OCI-LY1 (cell line): Measurements from ENCODE around the gene ZNF497.
A peak's percentile ranks its signal among the peaks of the same experiment; 100 is the strongest.

ENCODE experiments used
- H2AFZ ChIP-seq: fragments of 200-600 bp; sonication (generic), shearing (Covaris generic); 2 replicates; pipeline ENCODE4 v1.6.0; 2014; ENCODE audit warnings: antibody characterized with exemption, mild to moderate bottlenecking, low read length
- H3F3A ChIP-seq: fragments of 200-600 bp; sonication (generic), shearing (Covaris generic); 2 replicates; pipeline ENCODE4 v1.6.0; 2014; ENCODE audit warnings: mild to moderate bottlenecking, antibody characterized with exemption, low read length, moderate library complexity; ENCODE audit not compliant: insufficient read depth
- H3K27ac ChIP-seq: fragments of 200-600 bp; sonication (generic); 2 replicates; pipeline ENCODE4 v1.5.1; 2014; ENCODE audit warnings: low read length, mixed run types, mild to moderate bottlenecking, low read depth; ENCODE audit not compliant: poor library complexity, severe bottlenecking
- H3K27me3 ChIP-seq: fragments of 200-600 bp; sonication (generic); 2 replicates; pipeline ENCODE4 v1.6.0; 2014; ENCODE audit warnings: antibody characterized with exemption, mild to moderate bottlenecking, low read length, moderate library complexity; ENCODE audit not compliant: insufficient read depth
- H3K36me3 ChIP-seq: fragments of 200-600 bp; sonication (generic); 2 replicates; pipeline ENCODE4 v1.6.1; 2014; ENCODE audit warnings: mild to moderate bottlenecking, antibody characterized with exemption, low read length, moderate library complexity, mixed read lengths; ENCODE audit not compliant: insufficient read depth
- H3K4me1 ChIP-seq: fragments of 200-600 bp; sonication (generic); 2 replicates; pipeline ENCODE4 v1.5.1; 2014; ENCODE audit warnings: mild to moderate bottlenecking, low read length, moderate library complexity; ENCODE audit not compliant: insufficient read depth, severe bottlenecking
- H3K4me2 ChIP-seq: fragments of 200-600 bp; sonication (generic), shearing (Covaris generic); 2 replicates; pipeline ENCODE4 v1.6.1; 2014; ENCODE audit warnings: low read length
- H3K4me3 ChIP-seq: fragments of 200-600 bp; sonication (generic); 2 replicates; pipeline ENCODE4 v1.5.1; 2014; ENCODE audit warnings: low read length, low read depth, mild to moderate bottlenecking, mixed read lengths; ENCODE audit not compliant: poor library complexity, severe bottlenecking
- H3K79me2 ChIP-seq: fragments of 200-600 bp; shearing (Covaris generic); 2 replicates; pipeline ENCODE4 v1.6.1; 2016; ENCODE audit warnings: mixed run types, low read length, mixed read lengths; ENCODE audit not compliant: insufficient read depth
- H3K9ac ChIP-seq: fragments of 200-600 bp; sonication (generic), shearing (Covaris generic); 2 replicates; pipeline ENCODE4 v1.6.1; 2014; ENCODE audit warnings: mild to moderate bottlenecking, low read length, mixed read lengths
- H3K9me2 ChIP-seq: fragments of 200-600 bp; sonication (generic), shearing (Covaris generic); 2 replicates; pipeline ENCODE4 v1.6.1; 2014; ENCODE audit warnings: low read depth, mild to moderate bottlenecking, low read length, mixed read lengths
- H3K9me3 ChIP-seq: fragments of 200-600 bp; shearing (Covaris generic); 2 replicates; pipeline ENCODE4 v1.6.1; 2014; ENCODE audit warnings: low read length, mixed read lengths
- H4K20me1 ChIP-seq: fragments of 200-600 bp; sonication (generic), shearing (Covaris generic); 2 replicates; pipeline ENCODE4 v1.6.0; 2016; ENCODE audit warnings: mild to moderate bottlenecking, low read length; ENCODE audit not compliant: insufficient read depth
- EZH2 ChIP-seq: fragments of 200-600 bp; sonication (generic), shearing (Covaris generic); IDR thresholded peaks from 2 replicates; pipeline ENCODE4 v1.8.0; 2017; ENCODE audit warnings: borderline replicate concordance, mixed run types, mild to moderate bottlenecking, antibody characterized with exemption, low read length, moderate library complexity, mixed read lengths
- TF ChIP-seq, protein P1 (sequence below): fragments of 200-600 bp; sonication (generic), shearing (Covaris generic); IDR thresholded peaks from 2 replicates; pipeline ENCODE4 v1.5.1; 2017; ENCODE audit warnings: mild to moderate bottlenecking, antibody characterized with exemption, low read length, moderate library complexity, mixed read lengths

ZNF497 gene

DNA sequence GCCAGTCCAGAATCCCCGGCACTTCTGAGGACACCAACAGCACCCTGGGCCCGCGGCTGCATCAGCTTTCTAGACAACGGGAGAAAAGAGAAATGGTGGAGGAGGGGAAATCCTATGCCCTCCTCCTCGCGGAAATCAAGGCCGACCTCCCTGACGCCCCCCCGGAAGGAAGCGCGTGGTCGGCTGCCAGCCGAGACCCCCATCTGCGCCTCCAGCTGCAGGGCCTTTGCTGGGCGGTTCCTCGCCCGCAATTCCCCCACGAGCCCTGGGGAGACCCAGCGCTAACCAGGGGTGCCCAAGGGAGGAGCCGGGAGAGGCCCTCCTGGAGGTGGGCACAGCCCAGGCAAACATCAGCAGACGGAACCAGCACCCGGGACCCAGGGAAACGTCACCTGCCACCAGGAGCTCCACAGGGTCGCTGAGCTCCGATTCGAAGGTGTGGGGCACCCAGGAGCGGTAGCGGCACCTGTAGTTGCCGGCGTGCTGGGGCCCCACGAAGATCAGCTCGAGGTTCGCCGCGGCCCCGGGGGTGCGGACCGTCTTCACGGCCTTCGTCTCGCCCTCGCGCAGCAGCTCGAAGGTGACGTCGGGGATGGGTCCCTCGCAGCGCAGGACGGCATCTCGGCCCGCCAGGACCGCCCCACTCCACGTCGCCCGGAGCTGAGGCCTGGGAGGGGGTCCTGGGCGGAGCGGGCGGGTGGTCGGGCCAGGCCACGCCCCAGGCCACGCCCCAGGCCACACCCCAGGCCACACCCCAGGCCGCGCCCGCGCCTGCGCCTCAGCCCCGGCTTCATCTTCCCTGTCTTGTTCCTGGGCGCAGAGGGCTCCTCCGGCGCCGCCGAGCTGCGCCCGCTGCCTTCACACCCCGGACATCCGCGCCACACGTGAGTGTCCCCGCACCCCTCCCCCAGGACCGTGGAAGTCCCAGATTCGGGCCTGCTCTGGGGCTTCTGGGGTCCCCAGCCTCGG is 15.3 kb downstream of the ZNF497 start:
- H4K20me1 ChIP-seq, result no peaks in the 10 kb centered on the region
- H3K4me1 ChIP-seq, result peaks cover 39% of the 10 kb centered on the region
- peak overlapping the region; percentile 90 for H3K9ac ChIP-seq
- H3K79me2 ChIP-seq, result peaks cover 9% of the 10 kb centered on the region
- TF ChIP-seq, protein P1, sequence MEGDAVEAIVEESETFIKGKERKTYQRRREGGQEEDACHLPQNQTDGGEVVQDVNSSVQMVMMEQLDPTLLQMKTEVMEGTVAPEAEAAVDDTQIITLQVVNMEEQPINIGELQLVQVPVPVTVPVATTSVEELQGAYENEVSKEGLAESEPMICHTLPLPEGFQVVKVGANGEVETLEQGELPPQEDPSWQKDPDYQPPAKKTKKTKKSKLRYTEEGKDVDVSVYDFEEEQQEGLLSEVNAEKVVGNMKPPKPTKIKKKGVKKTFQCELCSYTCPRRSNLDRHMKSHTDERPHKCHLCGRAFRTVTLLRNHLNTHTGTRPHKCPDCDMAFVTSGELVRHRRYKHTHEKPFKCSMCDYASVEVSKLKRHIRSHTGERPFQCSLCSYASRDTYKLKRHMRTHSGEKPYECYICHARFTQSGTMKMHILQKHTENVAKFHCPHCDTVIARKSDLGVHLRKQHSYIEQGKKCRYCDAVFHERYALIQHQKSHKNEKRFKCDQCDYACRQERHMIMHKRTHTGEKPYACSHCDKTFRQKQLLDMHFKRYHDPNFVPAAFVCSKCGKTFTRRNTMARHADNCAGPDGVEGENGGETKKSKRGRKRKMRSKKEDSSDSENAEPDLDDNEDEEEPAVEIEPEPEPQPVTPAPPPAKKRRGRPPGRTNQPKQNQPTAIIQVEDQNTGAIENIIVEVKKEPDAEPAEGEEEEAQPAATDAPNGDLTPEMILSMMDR, result no peak
- no peak for TF ChIP-seq EZH2
- H3K36me3 ChIP-seq, result no peaks in the 10 kb centered on the region
- H3F3A ChIP-seq, result no peaks in the 10 kb centered on the region
- H3K4me3 ChIP-seq, result peak overlapping the region; percentile 95
- peak overlapping the region; percentile 83 for H3K4me2 ChIP-seq
- no peaks in the 10 kb centered on the region for H3K9me3 ChIP-seq
- H3K27ac ChIP-seq, result peak overlapping the region; percentile 16
- H3K27me3 ChIP-seq, result no peaks in the 10 kb centered on the region
- H3K9me2 ChIP-seq, result no peaks in the 10 kb centered on the region
- H2AFZ ChIP-seq, result no peak overlapping the region

GRCh38 chr19:58345558-58345957 is 17.0 kb downstream of the ZNF497 start:
- Histone ChIP-seq H3K9me3 (no peaks in the 10 kb centered on the region), H4K20me1 (no peaks in the 10 kb centered on the region), H3K4me3 (no peak overlapping the region), H2AFZ (no peak overlapping the region), H3K9me2 (no peaks in the 10 kb centered on the region), H3K9ac (no peak overlapping the region), H3K4me2 (no peak overlapping the region), H3F3A (no peaks in the 10 kb centered on the region), H3K27ac (peak overlapping the region; percentile 10), H3K36me3 (peaks cover 6% of the 10 kb centered on the region; the same call in 1 of the 2 replicates), H3K4me1 (peaks cover 39% of the 10 kb centered on the region), H3K27me3 (no peaks in the 10 kb centered on the region), H3K79me2 (peaks cover 9% of the 10 kb centered on the region)
- no peak for TF ChIP-seq EZH2
- TF ChIP-seq, protein P1, result no peak

DNA sequence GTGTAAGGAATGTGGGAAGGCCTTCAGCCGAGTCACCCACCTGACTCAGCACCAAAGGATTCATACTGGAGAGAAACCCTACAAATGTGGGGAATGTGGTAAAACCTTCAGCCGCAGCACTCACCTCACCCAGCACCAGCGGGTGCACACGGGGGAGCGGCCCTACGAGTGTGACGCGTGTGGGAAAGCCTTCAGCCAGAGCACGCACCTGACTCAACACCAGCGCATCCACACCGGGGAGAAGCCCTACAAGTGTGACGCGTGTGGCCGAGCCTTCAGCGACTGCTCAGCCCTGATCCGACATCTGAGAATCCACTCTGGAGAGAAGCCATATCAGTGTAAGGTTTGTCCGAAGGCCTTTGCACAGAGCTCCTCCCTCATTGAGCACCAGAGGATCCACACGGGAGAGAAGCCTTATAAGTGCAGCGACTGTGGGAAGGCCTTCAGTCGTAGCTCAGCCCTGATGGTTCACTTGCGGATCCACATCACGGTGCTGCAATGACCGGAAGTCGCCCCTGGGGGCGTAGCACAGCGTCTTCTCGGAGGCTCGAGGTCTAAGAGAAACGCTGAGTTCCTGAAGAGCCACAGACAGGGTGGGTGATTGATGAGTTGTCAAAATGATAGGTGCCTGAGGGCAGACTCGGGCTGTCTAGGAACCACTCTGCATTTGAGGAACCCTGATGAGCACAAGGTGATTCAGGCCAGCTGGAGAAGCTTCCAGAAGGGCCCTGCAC is 23.6 kb downstream of the ZNF497 start:
- TF ChIP-seq EZH2, result no peak
- TF ChIP-seq, protein P1, result no peak
- Histone ChIP-seq H3K27me3 (no peaks in the 10 kb centered on the region), H3K9ac (no peak overlapping the region), H2AFZ (no peak overlapping the region), H3K27ac (no peak overlapping the region), H3K4me3 (no peak overlapping the region), H3F3A (no peaks in the 10 kb centered on the region), H3K4me1 (no peaks in the 10 kb centered on the region), H4K20me1 (no peaks in the 10 kb centered on the region), H3K79me2 (no peaks in the 10 kb centered on the region), H3K36me3 (peaks cover 53% of the 10 kb centered on the region), H3K9me3 (no peaks in the 10 kb centered on the region; the same call in 1 of the 2 replicates), H3K4me2 (no peak overlapping the region), H3K9me2 (no peaks in the 10 kb centered on the region)
